ENCODE data around the gene GMEB2.

The GMEB2 gene

GRCh38 chr20:63556873-63557478 lies 69.9 kb downstream of the GMEB2 start:
- no peak overlapping the region for H4K12ac ChIP-seq (ENCODE audit: low read depth, low read length)
- H2BK120ac ChIP-seq (ENCODE audit: insufficient read depth, low read length, poor library complexity): no peak overlapping the region
- H3K9ac ChIP-seq (ENCODE audit: low read length): no peak overlapping the region
- H2AFZ ChIP-seq (ENCODE audit: insufficient read depth, low read length, poor library complexity): no peak overlapping the region
- no peak overlapping the region for H2BK5ac ChIP-seq (ENCODE audit: low read depth, low read length, poor library complexity)
- H3K4me3 ChIP-seq (ENCODE audit: low read depth, low read length): no peak overlapping the region
- DNase-seq: no peak
- H3K23ac ChIP-seq (ENCODE audit: low read length): no peak overlapping the region
- H3K4ac ChIP-seq (ENCODE audit: low read depth, low read length): no peak overlapping the region
- peaks cover 2% of the 10 kb centered on the region for H3K9me3 ChIP-seq (ENCODE audit: insufficient read depth, low read depth, low read length)
- no peak overlapping the region for H2AK5ac ChIP-seq (ENCODE audit: low read length)
- H3K4me2 ChIP-seq (ENCODE audit: low read length): no peak overlapping the region
- peaks cover 6 to 7% of the 10 kb centered on the region in 2 experiments for H3K4me1 ChIP-seq (ENCODE audit: control insufficient read depth in 1 of 2, insufficient read depth in 2 of 2, low read length in 2 of 2)
- peaks cover 3% of the 10 kb centered on the region for H3K79me1 ChIP-seq (ENCODE audit: low read length)
- no peak overlapping the region for H3K27ac ChIP-seq (ENCODE audit: low read depth, low read length)
- no peak overlapping the region for H3K18ac ChIP-seq (ENCODE audit: low read length)
- H3K27me3 ChIP-seq (ENCODE audit: insufficient read depth, low read length): no peaks in the 10 kb centered on the region
- H2BK12ac ChIP-seq (ENCODE audit: low read length): no peak overlapping the region
- no peaks in the 10 kb centered on the region for H3K79me2 ChIP-seq (ENCODE audit: control insufficient read depth, insufficient read depth, low read length, poor library complexity)
- no peak overlapping the region for H3K14ac ChIP-seq (ENCODE audit: low read length)
- H4K91ac ChIP-seq (ENCODE audit: low read depth, low read length): no peak overlapping the region
- H3K36me3 ChIP-seq (ENCODE audit: control insufficient read depth in 1 of 2, insufficient read depth in 2 of 2, low read length in 2 of 2): peaks cover 17% of the 10 kb centered on the region in 2 experiments
- no CpG with 5 or more reads among the region's 23 CpGs for WGBS (ENCODE audit: extremely low coverage, insufficient coverage, insufficient read length)
- H4K8ac ChIP-seq (ENCODE audit: low read depth, low read length): no peak overlapping the region

GRCh38 chr20:63555661-63556381 lies 71.1 kb downstream of the GMEB2 start:
- WGBS (ENCODE audit: extremely low coverage, insufficient coverage, insufficient read length): no CpG with 5 or more reads among the region's 45 CpGs
- H4K8ac ChIP-seq (ENCODE audit: low read depth, low read length): no peak overlapping the region
- H4K91ac ChIP-seq (ENCODE audit: low read depth, low read length): no peak overlapping the region
- H3K9me3 ChIP-seq (ENCODE audit: insufficient read depth, low read depth, low read length): peaks cover 2% of the 10 kb centered on the region
- no peaks in the 10 kb centered on the region for H3K27me3 ChIP-seq (ENCODE audit: insufficient read depth, low read length)
- H3K4me2 ChIP-seq (ENCODE audit: low read length): no peak overlapping the region
- peaks cover 6 to 7% of the 10 kb centered on the region in 2 experiments for H3K4me1 ChIP-seq (ENCODE audit: control insufficient read depth in 1 of 2, insufficient read depth in 2 of 2, low read length in 2 of 2)
- no peak overlapping the region for H3K4ac ChIP-seq (ENCODE audit: low read depth, low read length)
- DNase-seq: peak; percentile 45 to 69
- H4K12ac ChIP-seq (ENCODE audit: low read depth, low read length): no peak overlapping the region
- no peak overlapping the region for H2BK5ac ChIP-seq (ENCODE audit: low read depth, low read length, poor library complexity)
- no peak overlapping the region for H2BK12ac ChIP-seq (ENCODE audit: low read length)
- H3K4me3 ChIP-seq (ENCODE audit: low read depth, low read length): no peak overlapping the region
- H3K9ac ChIP-seq (ENCODE audit: low read length): no peak overlapping the region
- no peak overlapping the region for H2BK120ac ChIP-seq (ENCODE audit: insufficient read depth, low read length, poor library complexity)
- no peak overlapping the region for H3K23ac ChIP-seq (ENCODE audit: low read length)
- H2AK5ac ChIP-seq (ENCODE audit: low read length): no peak overlapping the region
- peaks cover 3% of the 10 kb centered on the region for H3K79me1 ChIP-seq (ENCODE audit: low read length)
- H3K27ac ChIP-seq (ENCODE audit: low read depth, low read length): no peak overlapping the region
- no peaks in the 10 kb centered on the region for H3K79me2 ChIP-seq (ENCODE audit: control insufficient read depth, insufficient read depth, low read length, poor library complexity)
- H3K14ac ChIP-seq (ENCODE audit: low read length): no peak overlapping the region
- no peak overlapping the region for H3K18ac ChIP-seq (ENCODE audit: low read length)
- H2AFZ ChIP-seq (ENCODE audit: insufficient read depth, low read length, poor library complexity): no peak overlapping the region
- H3K36me3 ChIP-seq (ENCODE audit: control insufficient read depth in 1 of 2, insufficient read depth in 2 of 2, low read length in 2 of 2): peaks cover 11 to 12% of the 10 kb centered on the region in 2 experiments

DNA sequence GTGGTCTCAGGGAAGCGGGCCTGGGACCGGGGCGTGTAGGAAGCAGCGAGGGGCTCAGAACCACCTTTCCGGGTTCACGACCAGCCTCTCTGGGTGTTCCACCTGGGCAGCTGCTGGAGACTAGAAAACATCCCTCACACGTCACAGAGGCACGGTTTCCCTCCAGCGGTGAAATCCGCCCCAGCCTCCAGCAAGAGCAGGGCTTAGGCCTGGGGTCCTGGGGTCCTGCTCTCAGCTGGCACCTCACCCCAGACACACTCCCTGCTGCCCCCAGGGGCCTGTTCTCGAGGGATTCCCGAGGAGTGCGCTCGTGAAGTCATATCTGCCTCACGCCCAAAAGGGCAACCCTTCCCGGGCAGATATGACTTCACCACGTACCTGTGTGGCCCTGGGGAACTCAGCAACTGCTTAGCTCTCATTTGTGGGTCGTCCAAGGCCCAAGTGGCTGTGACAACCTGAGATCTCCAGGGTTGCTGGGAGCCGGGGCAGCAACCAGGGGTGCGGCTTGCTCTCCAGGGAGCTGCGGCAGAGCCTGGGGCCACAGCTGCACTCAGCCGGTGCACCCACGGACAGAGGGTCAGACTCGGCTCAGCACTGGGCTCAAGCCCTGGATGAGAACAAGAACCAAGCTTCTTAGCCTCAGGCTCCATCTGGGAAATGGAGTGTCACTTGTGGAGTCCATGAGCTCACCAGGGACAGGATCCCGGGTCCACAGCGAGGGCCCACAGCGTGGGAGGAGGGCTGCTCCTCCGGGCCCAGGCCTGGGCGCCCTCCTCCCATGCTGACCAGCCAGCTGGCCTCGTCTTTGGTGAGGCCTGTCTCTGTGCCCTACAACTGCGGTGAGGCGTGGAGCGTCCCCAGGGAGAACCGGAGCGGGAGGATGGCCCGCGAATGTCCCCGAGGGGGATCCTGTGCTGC lies 72.3 kb downstream of the GMEB2 start:
- H4K12ac ChIP-seq (ENCODE audit: low read depth, low read length): no peak overlapping the region
- peaks cover 2% of the 10 kb centered on the region for H3K9me3 ChIP-seq (ENCODE audit: insufficient read depth, low read depth, low read length)
- no peak overlapping the region for H3K9ac ChIP-seq (ENCODE audit: low read length)
- no peak overlapping the region for H3K27ac ChIP-seq (ENCODE audit: low read depth, low read length)
- H3K36me3 ChIP-seq (ENCODE audit: control insufficient read depth in 1 of 2, insufficient read depth in 2 of 2, low read length in 2 of 2): peaks cover 0 to under 1% of the 10 kb centered on the region in 2 experiments
- no peak overlapping the region for H3K14ac ChIP-seq (ENCODE audit: low read length)
- H2BK5ac ChIP-seq (ENCODE audit: low read depth, low read length, poor library complexity): no peak overlapping the region
- H3K79me2 ChIP-seq (ENCODE audit: control insufficient read depth, insufficient read depth, low read length, poor library complexity): no peaks in the 10 kb centered on the region
- no peak overlapping the region for H2AFZ ChIP-seq (ENCODE audit: insufficient read depth, low read length, poor library complexity)
- no CpG with 5 or more reads among the region's 38 CpGs for WGBS (ENCODE audit: extremely low coverage, insufficient coverage, insufficient read length)
- no peaks in the 10 kb centered on the region for H3K27me3 ChIP-seq (ENCODE audit: insufficient read depth, low read length)
- no peak overlapping the region for H4K91ac ChIP-seq (ENCODE audit: low read depth, low read length)
- peak in 1 of 2 donors; percentile 25 for DNase-seq
- H3K4ac ChIP-seq (ENCODE audit: low read depth, low read length): no peak overlapping the region
- peak overlapping the region; percentile 50 for H3K4me2 ChIP-seq (ENCODE audit: low read length)
- H3K18ac ChIP-seq (ENCODE audit: low read length): no peak overlapping the region
- no peak overlapping the region for H2BK120ac ChIP-seq (ENCODE audit: insufficient read depth, low read length, poor library complexity)
- H3K4me1 ChIP-seq (ENCODE audit: control insufficient read depth in 1 of 2, insufficient read depth in 2 of 2, low read length in 2 of 2): peaks cover 6 to 7% of the 10 kb centered on the region in 2 experiments
- peak overlapping the region; percentile 30 for H3K4me3 ChIP-seq (ENCODE audit: low read depth, low read length)
- H2BK12ac ChIP-seq (ENCODE audit: low read length): no peak overlapping the region
- H3K23ac ChIP-seq (ENCODE audit: low read length): no peak overlapping the region
- H2AK5ac ChIP-seq (ENCODE audit: low read length): no peak overlapping the region
- no peak overlapping the region for H4K8ac ChIP-seq (ENCODE audit: low read depth, low read length)
- peaks cover 3% of the 10 kb centered on the region for H3K79me1 ChIP-seq (ENCODE audit: low read length)

- peak within 1 kb of the TSS; percentile 47 for H2BK120ac ChIP-seq (ENCODE audit: insufficient read depth, low read length, poor library complexity)
- H2AFZ ChIP-seq (ENCODE audit: insufficient read depth, low read length, poor library complexity): peak within 1 kb of the TSS; percentile 62
- H3K27ac ChIP-seq (ENCODE audit: low read depth, low read length): no peak within 1 kb of the TSS
- peak within 1 kb of the TSS; percentile 42 for H3K14ac ChIP-seq (ENCODE audit: low read length)
- H2AK5ac ChIP-seq (ENCODE audit: low read length): no peak within 1 kb of the TSS
- H2BK5ac ChIP-seq (ENCODE audit: low read depth, low read length, poor library complexity): no peak within 1 kb of the TSS
- no peak within 1 kb of the TSS for H4K8ac ChIP-seq (ENCODE audit: low read depth, low read length)
- H3K4ac ChIP-seq (ENCODE audit: low read depth, low read length): peak within 1 kb of the TSS; percentile 15
- H3K4me3 ChIP-seq (ENCODE audit: low read depth, low read length): peak within 1 kb of the TSS; percentile 30
- no peaks in the 10 kb centered on the region for H3K79me2 ChIP-seq (ENCODE audit: control insufficient read depth, insufficient read depth, low read length, poor library complexity)
- H3K4me2 ChIP-seq (ENCODE audit: low read length): peak within 1 kb of the TSS; percentile 50
- peak within 1 kb of the TSS; percentile 46 for H3K18ac ChIP-seq (ENCODE audit: low read length)
- no peak within 1 kb of the TSS for H3K23ac ChIP-seq (ENCODE audit: low read length)
- H4K91ac ChIP-seq (ENCODE audit: low read depth, low read length): peak within 1 kb of the TSS; percentile 60
- DNase-seq: no peak
- no peak within 1 kb of the TSS for H2BK12ac ChIP-seq (ENCODE audit: low read length)
- H3K4me1 ChIP-seq (ENCODE audit: control insufficient read depth in 1 of 2, insufficient read depth in 2 of 2, low read length in 2 of 2): peaks cover 6 to 7% of the 10 kb centered on the region in 2 experiments
- H3K79me1 ChIP-seq (ENCODE audit: low read length): peaks cover 3% of the 10 kb centered on the region
- peak within 1 kb of the TSS; percentile 59 for H4K12ac ChIP-seq (ENCODE audit: low read depth, low read length)
- WGBS (ENCODE audit: extremely low coverage, insufficient coverage, insufficient read length): no CpG with 5 or more reads among the region's 34 CpGs
- H3K36me3 ChIP-seq (ENCODE audit: control insufficient read depth in 1 of 2, insufficient read depth in 2 of 2, low read length in 2 of 2): no peaks in the 10 kb centered on the region
- H3K9ac ChIP-seq (ENCODE audit: low read length): no peak within 1 kb of the TSS
- peaks cover 2% of the 10 kb centered on the region for H3K9me3 ChIP-seq (ENCODE audit: insufficient read depth, low read depth, low read length)
- no peaks in the 10 kb centered on the region for H3K27me3 ChIP-seq (ENCODE audit: insufficient read depth, low read length)
Measured at GRCh38 chr20:63553933-63554290, 73.0 kb downstream of the GMEB2 start, which contains the start of gene FNDC11. Gene FNDC11 (plus strand): TSS chr20:63554159. CDS start chr20:63555664, 1,505 bp downstream.
